ENCODE results near the gene ABCG5. TPM values are rescaled to one million over a fixed set of nuclear protein-coding genes. Genes with fewer than 3 reads are reported as not detected.

Gene ABCG5
- total RNA-seq, 5 donors from 2014 or later (not counting 1 experiment from before 2014, with no cell fraction given) = not detected

- Mint-ChIP-seq H3K27ac (no peak overlapping the region), H3K36me3 (no peaks in the 10 kb centered on the region), H3K27me3 (peaks cover 0 to 8% of the 10 kb centered on the region in 2 donors), H3K4me3 (no peak overlapping the region), H3K4me1 (no peaks in the 10 kb centered on the region), H3K9me3 (no peaks in the 10 kb centered on the region)
- no peaks in the 10 kb centered on the region for H3K9me3 ChIP-seq
- ChIA-PET POLR2A (interaction anchor here in 1 of 2 donors (0.6 kb wide), 1 partner anchor 15 kb away, joined by 3 read pairs; no protein-coding TSS in a partner anchor), CTCF (no interaction called here)
- ATAC-seq (replicated peaks in 1 of 4) (no peak), DNase-seq (no peak)
- no peaks in the 10 kb centered on the region for H3K4me1 ChIP-seq (ENCODE audit: control insufficient read depth in 1 of 2, extremely low read depth in 1 of 2, insufficient read depth in 2 of 2, low read length in 2 of 2)
- no peak overlapping the region for H3K4me3 ChIP-seq (ENCODE audit: control insufficient read depth in 1 of 2, extremely low read depth in 1 of 2, low read length in 1 of 2)
- H3K27ac ChIP-seq (ENCODE audit: low read length) = no peak overlapping the region
- H3K27me3 ChIP-seq (replicated peaks in 1 of 2; ENCODE audit: control insufficient read depth in 2 of 2, extremely low read depth in 1 of 2, insufficient read depth in 2 of 2, low read length in 1 of 2) = peaks cover 0 to 23% of the 10 kb centered on the region in 2 experiments
- no peaks in the 10 kb centered on the region for H3K36me3 ChIP-seq (ENCODE audit: control insufficient read depth in 2 of 2, extremely low read depth in 1 of 2, insufficient read depth in 1 of 2, low read length in 1 of 2)
- WGBS (ENCODE audit: insufficient coverage) = no CpG with 5 or more reads among the region's 1 CpG
Observed at GRCh38 chr2:43845181-43845580, 6.5 kb upstream of the ABCG5 start.

GRCh38 chr2:43842866-43843226, 4.2 kb upstream of the ABCG5 start:
- H3K36me3 ChIP-seq (ENCODE audit: control insufficient read depth in 2 of 2, extremely low read depth in 1 of 2, insufficient read depth in 1 of 2, low read length in 1 of 2) = no peaks in the 10 kb centered on the region
- no peaks in the 10 kb centered on the region for H3K36me3 Mint-ChIP-seq
- no peak overlapping the region for H3K27ac Mint-ChIP-seq
- H3K27ac ChIP-seq (ENCODE audit: low read length) = no peak overlapping the region
- no peaks in the 10 kb centered on the region for H3K9me3 ChIP-seq
- CTCF ChIA-PET = no interaction called here
- no peak overlapping the region for H3K4me3 ChIP-seq (ENCODE audit: control insufficient read depth in 1 of 2, extremely low read depth in 1 of 2, low read length in 1 of 2)
- H3K9me3 Mint-ChIP-seq = no peaks in the 10 kb centered on the region
- H3K4me1 ChIP-seq (ENCODE audit: control insufficient read depth in 1 of 2, extremely low read depth in 1 of 2, insufficient read depth in 2 of 2, low read length in 2 of 2) = no peaks in the 10 kb centered on the region
- no peak overlapping the region for H3K4me3 Mint-ChIP-seq
- H3K4me1 Mint-ChIP-seq = no peaks in the 10 kb centered on the region
- POLR2A ChIA-PET = no interaction called here
- 80% methylated on average over 5 of the region's 9 CpGs for WGBS (ENCODE audit: insufficient coverage)
- ATAC-seq (replicated peaks in 1 of 4) = no peak
- peaks cover 0 to 7% of the 10 kb centered on the region in 2 donors for H3K27me3 Mint-ChIP-seq
- DNase-seq = no peak
- H3K27me3 ChIP-seq (replicated peaks in 1 of 2; ENCODE audit: control insufficient read depth in 2 of 2, extremely low read depth in 1 of 2, insufficient read depth in 2 of 2, low read length in 1 of 2) = peaks cover 0 to 29% of the 10 kb centered on the region in 2 experiments

- H3K4me3 Mint-ChIP-seq = no peak overlapping the region
- H3K9me3 Mint-ChIP-seq = no peaks in the 10 kb centered on the region
- no peak overlapping the region for H3K4me3 ChIP-seq (ENCODE audit: control insufficient read depth in 1 of 2, extremely low read depth in 1 of 2, low read length in 1 of 2)
- no peaks in the 10 kb centered on the region for H3K9me3 ChIP-seq
- 94% methylated on average over 8 of the region's 14 CpGs for WGBS (ENCODE audit: insufficient coverage)
- no peaks in the 10 kb centered on the region for H3K36me3 Mint-ChIP-seq
- peaks cover 0 to 6% of the 10 kb centered on the region in 2 donors for H3K27me3 Mint-ChIP-seq
- ChIA-PET POLR2A (no interaction called here), CTCF (no interaction called here)
- ATAC-seq (replicated peaks in 1 of 4) = no peak
- no peak overlapping the region for H3K27ac ChIP-seq (ENCODE audit: low read length)
- H3K4me1 Mint-ChIP-seq = no peaks in the 10 kb centered on the region
- H3K36me3 ChIP-seq (ENCODE audit: control insufficient read depth in 2 of 2, extremely low read depth in 1 of 2, insufficient read depth in 1 of 2, low read length in 1 of 2) = no peaks in the 10 kb centered on the region
- H3K27ac Mint-ChIP-seq = no peak overlapping the region
- DNase-seq = no peak
- peaks cover 0 to 30% of the 10 kb centered on the region in 2 experiments for H3K27me3 ChIP-seq (replicated peaks in 1 of 2; ENCODE audit: control insufficient read depth in 2 of 2, extremely low read depth in 1 of 2, insufficient read depth in 2 of 2, low read length in 1 of 2)
- no peaks in the 10 kb centered on the region for H3K4me1 ChIP-seq (ENCODE audit: control insufficient read depth in 1 of 2, extremely low read depth in 1 of 2, insufficient read depth in 2 of 2, low read length in 2 of 2)
Observed at GRCh38 chr2:43841949-43842865, 3.6 kb upstream of the ABCG5 start.

GRCh38 chr2:43840965-43841364, 2.3 kb upstream of the ABCG5 start:
- Mint-ChIP-seq H3K27me3 (peaks cover 0 to 8% of the 10 kb centered on the region in 2 donors), H3K4me3 (no peak overlapping the region), H3K4me1 (no peaks in the 10 kb centered on the region), H3K36me3 (no peaks in the 10 kb centered on the region), H3K9me3 (no peaks in the 10 kb centered on the region), H3K27ac (no peak overlapping the region)
- DNase-seq (no peak), ATAC-seq (replicated peaks in 1 of 4) (no peak)
- Histone ChIP-seq H3K27ac (ENCODE audit: low read length) (no peak overlapping the region), H3K4me3 (ENCODE audit: control insufficient read depth in 1 of 2, extremely low read depth in 1 of 2, low read length in 1 of 2) (no peak overlapping the region), H3K27me3 (replicated peaks in 1 of 2; ENCODE audit: control insufficient read depth in 2 of 2, extremely low read depth in 1 of 2, insufficient read depth in 2 of 2, low read length in 1 of 2) (peaks cover 0 to 28% of the 10 kb centered on the region in 2 experiments), H3K9me3 (no peaks in the 10 kb centered on the region), H3K4me1 (ENCODE audit: control insufficient read depth in 1 of 2, extremely low read depth in 1 of 2, insufficient read depth in 2 of 2, low read length in 2 of 2) (no peaks in the 10 kb centered on the region), H3K36me3 (ENCODE audit: control insufficient read depth in 2 of 2, extremely low read depth in 1 of 2, insufficient read depth in 1 of 2, low read length in 1 of 2) (no peaks in the 10 kb centered on the region)
- 85% methylated on average over 4 of the region's 5 CpGs for whole genome bisulfite sequencing (ENCODE audit: insufficient coverage)
- ChIA-PET POLR2A (no interaction called here), CTCF (no interaction called here)

GRCh38 chr2:43839776-43840564, 1.3 kb upstream of the ABCG5 start:
- Mint-ChIP-seq H3K4me1 (no peaks in the 10 kb centered on the region), H3K4me3 (no peak overlapping the region), H3K9me3 (no peaks in the 10 kb centered on the region), H3K27me3 (peaks cover 0 to 8% of the 10 kb centered on the region in 2 donors), H3K27ac (no peak overlapping the region), H3K36me3 (no peaks in the 10 kb centered on the region)
- Histone ChIP-seq H3K4me1 (ENCODE audit: control insufficient read depth in 1 of 2, extremely low read depth in 1 of 2, insufficient read depth in 2 of 2, low read length in 2 of 2) (no peaks in the 10 kb centered on the region), H3K4me3 (ENCODE audit: control insufficient read depth in 1 of 2, extremely low read depth in 1 of 2, low read length in 1 of 2) (no peak overlapping the region), H3K9me3 (no peaks in the 10 kb centered on the region), H3K27ac (ENCODE audit: low read length) (no peak overlapping the region), H3K36me3 (ENCODE audit: control insufficient read depth in 2 of 2, extremely low read depth in 1 of 2, insufficient read depth in 1 of 2, low read length in 1 of 2) (no peaks in the 10 kb centered on the region), H3K27me3 (replicated peaks in 1 of 2; ENCODE audit: control insufficient read depth in 2 of 2, extremely low read depth in 1 of 2, insufficient read depth in 2 of 2, low read length in 1 of 2) (peaks cover 0 to 28% of the 10 kb centered on the region in 2 experiments)
- ChIA-PET CTCF (no interaction called here), POLR2A (no interaction called here)
- ATAC-seq (replicated peaks in 1 of 4) = no peak
- no peak for DNase-seq
- WGBS (ENCODE audit: insufficient coverage) = 73% methylated on average over 5 of the region's 14 CpGs

DNA sequence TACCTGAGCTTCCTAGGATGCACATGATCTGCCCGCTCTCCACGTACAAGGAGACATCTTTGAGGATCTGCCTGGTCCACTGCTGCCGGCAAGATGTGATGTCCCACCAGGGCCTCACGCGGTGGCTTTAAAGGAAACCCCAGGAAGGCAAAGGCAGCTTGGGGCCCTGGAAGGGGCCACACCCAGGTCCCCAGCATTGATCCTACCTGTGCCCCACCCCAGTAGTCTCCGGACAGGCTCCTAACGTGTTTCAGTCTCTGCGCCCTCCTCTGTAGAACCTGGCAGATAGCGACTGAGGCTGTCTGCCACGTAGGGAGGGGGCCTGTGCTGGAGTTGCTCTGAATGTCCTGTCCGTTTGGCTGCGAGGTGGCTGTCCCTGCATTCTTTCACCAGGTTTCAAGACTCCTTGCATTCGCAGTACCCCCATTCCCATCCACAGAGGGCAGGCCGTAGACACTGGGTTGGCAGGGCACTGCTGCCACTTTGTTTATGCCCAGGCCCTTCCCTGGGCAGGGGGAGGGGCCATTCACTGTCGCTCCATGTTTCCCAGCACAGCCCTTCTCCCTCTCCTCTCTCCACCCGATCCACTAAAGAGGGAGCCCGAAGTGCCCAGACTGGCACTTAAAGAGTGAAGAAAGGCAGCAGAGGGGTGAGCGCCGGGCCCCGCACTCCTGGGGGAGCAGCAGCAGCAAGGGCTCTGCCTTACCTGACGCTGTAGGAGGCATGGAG, 644 bp downstream of the ABCG5 start:
- Histone ChIP-seq H3K4me3 (ENCODE audit: control insufficient read depth in 1 of 2, extremely low read depth in 1 of 2, low read length in 1 of 2) (no peak overlapping the region), H3K36me3 (ENCODE audit: control insufficient read depth in 2 of 2, extremely low read depth in 1 of 2, insufficient read depth in 1 of 2, low read length in 1 of 2) (no peaks in the 10 kb centered on the region), H3K4me1 (ENCODE audit: control insufficient read depth in 1 of 2, extremely low read depth in 1 of 2, insufficient read depth in 2 of 2, low read length in 2 of 2) (no peaks in the 10 kb centered on the region), H3K27ac (ENCODE audit: low read length) (no peak overlapping the region), H3K9me3 (no peaks in the 10 kb centered on the region), H3K27me3 (replicated peaks in 1 of 2; ENCODE audit: control insufficient read depth in 2 of 2, extremely low read depth in 1 of 2, insufficient read depth in 2 of 2, low read length in 1 of 2) (peaks cover 0 to 23% of the 10 kb centered on the region in 2 experiments)
- DNase-seq (no peak), ATAC-seq (replicated peaks in 1 of 4) (no peak)
- 91% methylated on average over 17 of the region's 21 CpGs for WGBS (ENCODE audit: insufficient coverage)
- H3K9me3 Mint-ChIP-seq = no peaks in the 10 kb centered on the region
- H3K27ac Mint-ChIP-seq = no peak overlapping the region
- no peaks in the 10 kb centered on the region for H3K4me1 Mint-ChIP-seq
- no peaks in the 10 kb centered on the region for H3K36me3 Mint-ChIP-seq
- POLR2A ChIA-PET = no interaction called here
- H3K27me3 Mint-ChIP-seq = peaks cover 4 to 16% of the 10 kb centered on the region in 2 donors
- H3K4me3 Mint-ChIP-seq = no peak overlapping the region
- CTCF ChIA-PET = no interaction called here
